ENCODE results near the gene CSF3R.

CSF3R gene

DNA sequence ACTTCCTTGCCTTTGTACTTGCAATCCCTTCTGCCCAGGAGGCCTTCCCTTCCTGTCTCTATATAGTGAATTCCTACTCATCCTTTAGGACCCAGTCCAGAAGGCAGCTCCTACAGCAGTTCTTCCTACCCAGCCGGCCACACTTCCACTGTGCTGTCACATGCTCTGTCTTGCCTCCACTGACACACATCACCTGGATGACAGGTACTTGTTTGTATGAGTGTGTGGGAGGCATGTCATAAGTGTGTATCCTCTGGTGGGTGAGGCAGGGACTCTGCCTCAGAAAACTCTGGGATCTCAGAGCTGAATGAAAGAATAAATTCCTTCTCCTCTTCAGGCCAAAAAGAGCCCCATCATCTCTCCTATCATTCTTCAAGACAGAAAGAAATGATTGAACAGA lies 27.3 kb downstream of the CSF3R start:
- no peak for DNase-seq (ENCODE audit: low read depth)

DNA sequence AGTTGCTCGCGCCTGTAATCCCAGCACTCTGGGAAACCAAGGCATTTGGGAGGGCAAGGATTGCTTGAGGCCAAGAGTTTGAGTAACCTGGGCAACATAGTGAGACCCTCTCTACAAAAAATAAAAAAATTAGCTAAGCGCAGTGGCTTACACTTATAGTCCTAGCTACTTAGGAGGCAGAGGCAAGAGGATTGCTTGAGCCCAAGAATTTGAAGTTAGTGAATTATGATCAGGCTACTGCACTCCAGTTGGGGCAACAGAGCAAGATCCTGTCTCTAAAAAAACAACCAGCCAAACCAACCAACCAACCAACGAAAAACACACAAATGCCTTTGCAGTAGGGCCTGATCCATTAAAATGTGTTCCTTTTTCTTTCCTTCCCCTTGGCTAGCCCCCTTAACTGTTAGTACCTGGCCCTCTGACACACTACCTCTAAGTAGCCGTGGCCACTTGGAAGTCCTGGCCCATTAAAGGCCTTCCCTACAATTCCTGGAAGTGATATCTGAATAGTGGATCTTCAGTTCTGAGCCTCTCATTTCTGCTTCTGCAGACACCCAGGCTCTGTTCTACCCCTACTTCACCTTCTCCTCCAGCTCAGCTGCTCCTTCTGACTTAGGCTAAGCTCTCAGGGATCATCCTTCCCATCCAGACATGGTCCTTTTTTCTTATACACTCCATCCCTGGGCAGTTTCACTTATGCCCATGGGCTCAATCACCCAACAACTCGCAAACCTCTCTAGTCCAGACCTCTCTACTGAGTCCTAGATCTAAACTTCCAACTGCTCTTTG lies 28.9 kb downstream of the CSF3R start:
- no peak for DNase-seq (ENCODE audit: low read depth)

GRCh38 chr1:36453051-36453450 lies 29.7 kb downstream of the CSF3R start:
- DNase-seq (ENCODE audit: low read depth), result no peak

GRCh38 chr1:36450919-36451305 lies 31.8 kb downstream of the CSF3R start:
- no peak for DNase-seq (ENCODE audit: low read depth)

- peak; percentile 87 for DNase-seq (ENCODE audit: low read depth)
Observed at GRCh38 chr1:36450270-36450918, 32.3 kb downstream of the CSF3R start, which contains the start of gene OSCP1. Gene OSCP1, minus strand, starts transcription at chr1:36450451. Its CDS starts 82 bp downstream, at chr1:36450369.

GRCh38 chr1:36448530-36449056 lies 34.1 kb downstream of the CSF3R start:
- DNase-seq (ENCODE audit: low read depth), result no peak

DNA sequence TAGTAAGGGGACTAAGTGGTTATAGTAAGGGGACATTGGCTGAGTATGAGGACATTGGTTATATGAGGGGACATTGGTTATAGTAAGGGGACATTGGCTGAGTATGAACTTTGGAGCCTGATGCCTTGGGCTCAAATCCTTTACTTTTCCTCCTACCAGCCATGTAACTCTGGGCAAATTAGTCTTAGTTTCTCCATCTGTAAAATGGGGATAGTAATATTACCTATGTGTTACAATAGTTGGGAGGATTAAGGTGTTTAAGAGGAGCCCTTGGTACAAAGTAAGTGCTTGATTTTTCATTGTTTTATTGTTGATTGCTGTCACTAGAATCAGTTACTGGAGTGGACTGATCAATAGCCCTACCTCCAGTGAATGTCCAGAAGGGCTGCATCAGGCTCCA lies 35.3 kb downstream of the CSF3R start:
- DNase-seq (ENCODE audit: low read depth), result no peak

GRCh38 chr1:36446746-36447145 lies 36.0 kb downstream of the CSF3R start:
- DNase-seq (ENCODE audit: low read depth), result no peak

DNA sequence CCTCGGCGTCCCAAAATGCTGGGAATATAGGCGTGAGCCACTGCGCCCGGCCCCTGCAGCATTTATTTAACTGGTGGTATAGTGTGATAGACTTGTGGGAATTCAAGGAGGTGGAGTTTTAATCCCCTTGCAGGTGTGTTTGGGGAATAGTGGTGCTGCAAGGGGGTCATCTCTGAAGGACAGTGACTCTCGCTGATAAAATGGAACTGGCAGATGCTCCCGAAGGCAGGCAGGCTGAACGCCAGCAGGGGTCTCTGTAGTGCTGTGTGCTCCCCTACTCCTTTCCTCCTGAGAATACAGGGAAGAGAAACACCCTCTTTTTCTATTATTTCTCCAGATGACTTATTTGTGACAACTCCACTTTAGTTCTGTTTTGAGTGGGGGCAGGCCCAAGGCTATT lies 36.4 kb downstream of the CSF3R start:
- no peak for DNase-seq (ENCODE audit: low read depth)

GRCh38 chr1:36443297-36443696 lies 39.4 kb downstream of the CSF3R start:
- DNase-seq (ENCODE audit: low read depth), result no peak

DNA sequence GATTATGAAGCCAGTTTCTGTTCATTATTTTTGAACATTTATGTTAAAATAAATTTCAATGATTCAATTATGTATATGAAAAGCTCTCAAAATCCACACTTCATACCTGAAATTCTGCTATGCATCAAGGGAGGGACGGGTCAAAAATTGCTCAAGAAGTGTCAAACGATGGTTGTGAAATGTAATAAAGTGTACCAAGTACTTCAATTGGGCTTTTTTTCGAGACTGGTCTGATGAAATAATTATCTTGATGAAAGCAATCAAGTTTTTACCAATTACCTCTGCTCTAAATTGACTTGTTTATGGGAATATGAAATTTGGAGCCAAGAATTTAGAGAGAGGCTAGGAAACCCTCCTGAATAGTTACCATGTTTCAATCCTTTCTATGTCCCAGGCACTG lies 40.4 kb downstream of the CSF3R start:
- no peak for DNase-seq (ENCODE audit: low read depth)

- DNase-seq (ENCODE audit: low read depth), result no peak
Observed at GRCh38 chr1:36440646-36441045, 42.1 kb downstream of the CSF3R start.

- DNase-seq (ENCODE audit: low read depth), result no peak
Observed at GRCh38 chr1:36440044-36440443, 42.7 kb downstream of the CSF3R start.

DNA sequence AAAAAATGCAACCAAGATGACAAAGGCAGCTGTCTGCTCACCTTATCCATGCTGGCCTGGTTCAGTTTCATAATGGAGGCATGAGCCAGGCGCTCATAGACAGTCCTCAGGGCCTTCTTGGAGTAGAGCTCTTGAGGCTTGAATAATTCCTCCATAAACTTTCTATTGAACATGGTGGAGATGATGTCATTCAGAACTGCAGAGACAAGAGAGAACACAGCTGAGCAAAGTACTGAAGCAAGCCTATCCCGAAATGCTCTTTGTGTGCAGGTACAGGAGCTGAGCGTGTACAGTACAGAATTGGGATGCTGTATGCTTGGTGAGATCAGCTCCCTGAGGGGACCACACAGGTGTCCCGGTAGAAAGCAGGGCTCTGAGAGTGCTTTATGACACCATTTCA lies 44.0 kb downstream of the CSF3R start:
- no peak for DNase-seq (ENCODE audit: low read depth)

DNA sequence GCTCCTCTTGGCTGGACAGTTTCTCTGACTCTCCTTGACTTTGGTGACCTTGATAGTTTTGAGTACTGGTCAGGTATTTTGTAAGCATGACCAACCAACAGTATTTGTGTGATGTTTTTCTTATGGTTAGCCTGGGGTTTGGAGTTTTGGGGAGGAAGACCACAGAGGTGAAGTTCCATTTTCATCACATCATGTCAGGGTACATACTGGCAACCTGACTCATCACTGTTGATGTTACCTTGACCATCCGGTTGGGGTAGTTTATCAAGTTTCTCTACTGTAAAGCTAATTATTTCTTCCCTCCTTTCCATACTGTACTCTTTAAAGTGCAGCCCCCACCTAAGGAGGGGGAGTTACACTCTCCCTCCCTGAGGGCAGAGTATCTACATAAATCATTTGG lies 45.9 kb downstream of the CSF3R start:
- no peak for DNase-seq (ENCODE audit: low read depth)

DNA sequence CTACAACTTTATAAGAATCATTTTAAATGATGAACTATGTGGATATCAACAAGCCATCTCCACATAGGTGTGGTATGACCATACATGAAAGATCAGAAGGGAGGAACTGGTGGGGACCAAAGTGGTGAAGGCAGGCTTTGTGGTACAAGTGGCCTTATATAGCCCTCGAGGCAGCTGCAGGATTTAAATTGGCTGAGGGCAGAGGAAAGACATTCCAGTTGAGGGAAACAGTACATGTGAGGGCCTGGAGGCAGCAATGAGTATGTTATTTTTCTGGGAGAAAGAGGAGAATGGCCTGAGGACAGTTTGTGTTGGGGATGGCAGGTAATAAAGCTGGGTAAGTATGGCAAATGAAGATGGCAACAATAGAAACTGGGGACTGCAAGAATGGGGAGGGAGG lies 49.6 kb downstream of the CSF3R start:
- DNase-seq (ENCODE audit: low read depth), result no peak

DNA sequence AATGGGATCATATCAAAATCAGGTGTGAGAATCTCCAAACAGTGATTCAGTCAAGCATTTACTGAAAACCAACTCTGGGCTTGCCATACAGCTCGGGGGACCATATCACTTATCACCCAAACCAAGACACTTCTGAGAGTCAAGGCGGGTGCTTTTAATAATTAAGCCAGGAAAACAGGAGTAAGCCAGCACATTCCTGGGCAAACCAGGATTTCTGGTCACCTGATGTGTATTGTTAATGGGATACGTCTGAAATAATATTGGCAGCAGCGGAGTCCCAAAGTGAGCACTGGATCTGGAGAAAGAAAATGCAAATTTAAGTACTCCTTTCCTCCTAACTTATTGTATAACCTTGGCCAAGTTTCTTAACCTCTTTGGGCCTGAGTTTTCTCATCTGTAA lies 50.1 kb downstream of the CSF3R start:
- no peak for DNase-seq (ENCODE audit: low read depth)

- no peak for DNase-seq (ENCODE audit: low read depth)
Observed at GRCh38 chr1:36425791-36426190, 56.9 kb downstream of the CSF3R start.

DNA sequence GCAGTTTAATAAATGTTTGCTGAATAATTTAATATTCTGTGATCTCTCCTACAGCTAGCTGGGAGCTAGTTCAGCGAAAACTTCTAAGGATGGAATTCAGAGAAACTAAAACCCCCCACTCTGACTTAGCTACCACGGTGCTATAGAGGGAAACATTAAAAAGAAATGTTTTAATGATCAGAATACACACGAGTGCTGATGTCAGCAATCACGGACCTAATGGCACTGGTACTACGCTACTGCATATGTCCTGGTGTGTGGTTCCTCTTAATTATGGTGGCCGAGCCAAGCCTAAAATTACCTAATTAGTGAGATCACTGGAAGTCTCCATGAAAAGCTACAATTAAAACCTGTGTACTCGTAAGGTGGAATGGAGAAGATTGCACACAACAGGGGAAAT lies 61.1 kb downstream of the CSF3R start:
- DNase-seq (ENCODE audit: low read depth), result no peak

DNA sequence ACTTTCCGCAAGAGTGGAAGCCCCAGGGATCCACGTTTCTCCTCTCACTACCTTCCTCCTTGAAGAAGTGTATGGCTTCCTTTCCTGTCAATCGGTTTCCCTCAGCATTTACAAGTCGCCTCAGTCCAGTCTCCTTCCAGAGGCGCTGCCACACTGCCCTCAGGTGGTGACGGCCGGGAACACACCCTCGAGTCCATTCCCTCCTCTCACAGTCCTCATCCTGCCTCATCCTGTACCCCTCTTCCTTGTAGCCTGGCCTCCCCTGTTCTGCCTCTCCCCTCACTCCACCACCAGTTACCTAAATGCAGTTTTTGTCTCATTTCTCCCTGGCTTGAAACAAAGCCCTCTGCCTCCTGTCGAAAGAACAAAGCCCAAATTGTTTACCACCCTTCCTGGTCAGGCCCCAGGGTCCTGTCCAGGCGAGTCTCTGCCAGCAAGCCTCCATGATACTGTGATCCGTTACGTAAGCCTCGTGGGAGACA lies 61.8 kb downstream of the CSF3R start:
- DNase-seq (ENCODE audit: low read depth), result peak; percentile 53

GRCh38 chr1:36420409-36420808 lies 62.3 kb downstream of the CSF3R start:
- DNase-seq (ENCODE audit: low read depth), result no peak

GRCh38 chr1:36419569-36419968 lies 63.1 kb downstream of the CSF3R start:
- no peak for DNase-seq (ENCODE audit: low read depth)

- no peak for DNase-seq (ENCODE audit: low read depth)
Observed at GRCh38 chr1:36419140-36419539, 63.6 kb downstream of the CSF3R start.

All from HS-5 (cell line).